GM18499 (cell line): ENCODE results near the gene ELP4.

ENCODE experiments used
- ATAC-seq: cut with Tn5 transposase; IDR thresholded peaks from one replicate; pipeline ENCODE4 v1.9.1; 2021; ENCODE audit warnings: moderate number of reproducible peaks; ENCODE audit not compliant: insufficient read depth, unreplicated experiment

The ELP4 gene

DNA sequence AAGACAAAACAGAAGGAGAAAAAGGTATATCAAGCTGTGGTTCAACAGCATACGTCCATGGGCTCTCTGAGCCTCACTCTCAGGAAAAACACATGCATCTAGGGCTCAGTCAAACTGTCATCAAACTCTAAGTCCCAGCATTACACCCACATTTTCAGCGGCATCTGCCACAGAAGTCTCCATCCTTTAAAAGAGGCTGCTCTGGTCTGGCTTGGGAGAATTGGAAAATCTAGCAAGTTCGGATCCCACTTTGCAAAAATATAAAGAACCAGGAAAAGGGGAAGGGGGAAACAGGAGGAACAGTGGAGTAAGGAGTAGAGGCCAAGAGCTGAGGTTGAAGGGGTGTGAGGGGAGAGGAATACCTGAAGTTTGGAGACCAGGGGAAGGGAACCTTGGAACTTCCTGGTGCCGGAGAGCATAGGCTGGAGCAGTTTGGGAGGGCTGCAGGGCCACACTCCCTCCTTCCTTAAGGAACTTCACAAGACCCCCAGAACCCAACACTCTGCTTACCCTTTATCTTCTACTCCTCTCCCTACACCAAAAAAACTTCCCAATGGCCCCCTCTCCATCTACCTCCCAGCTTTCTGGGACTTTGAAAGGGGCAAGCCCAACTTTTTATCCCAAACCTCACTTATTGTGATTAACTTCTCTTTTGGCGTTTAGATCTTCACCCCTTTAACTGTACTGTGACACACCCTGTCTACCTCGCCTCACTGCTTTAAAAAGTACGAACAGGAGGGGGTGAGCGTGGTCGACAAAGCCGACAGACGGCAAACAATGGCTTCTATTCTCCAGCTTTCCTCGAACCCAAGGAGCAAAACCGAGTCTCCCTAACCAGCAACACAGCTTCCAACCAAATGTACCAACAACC, 297.6 kb downstream of the ELP4 start:
- ATAC-seq = no peak

GRCh38 chr11:31807799-31808667, 298.5 kb downstream of the ELP4 start:
- no peak for ATAC-seq

DNA sequence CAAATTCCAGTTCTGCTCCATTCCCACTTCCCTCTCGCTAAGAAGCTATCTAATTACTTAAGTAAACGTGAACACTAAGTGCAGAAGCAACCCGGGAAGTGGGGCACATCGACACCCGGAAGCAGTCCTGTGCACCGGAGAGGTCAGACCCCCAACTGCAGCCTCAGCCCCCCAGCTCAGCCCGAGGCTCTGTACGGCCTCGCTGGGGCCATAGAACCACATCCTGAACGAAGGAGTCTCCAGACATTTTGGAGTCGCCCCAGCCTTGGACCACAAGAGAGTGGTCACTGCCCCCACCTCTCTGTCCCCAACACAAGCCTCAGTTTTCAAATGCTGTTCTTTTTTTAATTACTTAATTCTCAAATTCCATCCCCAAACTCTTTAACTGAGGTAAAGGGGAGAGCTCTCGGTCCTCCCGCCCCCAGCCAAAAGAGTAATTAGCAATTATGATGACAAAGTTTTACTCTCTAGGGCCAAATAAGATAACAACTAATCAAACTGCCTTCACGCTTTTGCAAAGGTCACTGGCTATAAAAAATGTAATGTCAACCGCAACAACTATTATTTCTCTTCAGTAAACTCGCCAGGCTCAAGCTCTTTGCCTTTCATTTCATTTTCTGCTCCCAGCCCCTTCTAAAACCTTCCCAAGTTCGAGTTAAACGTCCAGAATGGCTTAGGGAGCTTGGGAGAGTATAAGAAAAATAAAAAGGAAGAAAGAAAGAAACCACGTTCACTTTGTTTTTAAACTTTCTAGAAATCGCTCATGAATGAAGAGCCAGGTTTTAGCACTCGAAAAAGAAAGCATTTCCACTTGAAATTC, 299.4 kb downstream of the ELP4 start:
- no peak for ATAC-seq

GRCh38 chr11:31809541-31809856, 299.9 kb downstream of the ELP4 start:
- ATAC-seq = no peak

GRCh38 chr11:31809857-31810778, 300.6 kb downstream of the ELP4 start:
- no peak for ATAC-seq

DNA sequence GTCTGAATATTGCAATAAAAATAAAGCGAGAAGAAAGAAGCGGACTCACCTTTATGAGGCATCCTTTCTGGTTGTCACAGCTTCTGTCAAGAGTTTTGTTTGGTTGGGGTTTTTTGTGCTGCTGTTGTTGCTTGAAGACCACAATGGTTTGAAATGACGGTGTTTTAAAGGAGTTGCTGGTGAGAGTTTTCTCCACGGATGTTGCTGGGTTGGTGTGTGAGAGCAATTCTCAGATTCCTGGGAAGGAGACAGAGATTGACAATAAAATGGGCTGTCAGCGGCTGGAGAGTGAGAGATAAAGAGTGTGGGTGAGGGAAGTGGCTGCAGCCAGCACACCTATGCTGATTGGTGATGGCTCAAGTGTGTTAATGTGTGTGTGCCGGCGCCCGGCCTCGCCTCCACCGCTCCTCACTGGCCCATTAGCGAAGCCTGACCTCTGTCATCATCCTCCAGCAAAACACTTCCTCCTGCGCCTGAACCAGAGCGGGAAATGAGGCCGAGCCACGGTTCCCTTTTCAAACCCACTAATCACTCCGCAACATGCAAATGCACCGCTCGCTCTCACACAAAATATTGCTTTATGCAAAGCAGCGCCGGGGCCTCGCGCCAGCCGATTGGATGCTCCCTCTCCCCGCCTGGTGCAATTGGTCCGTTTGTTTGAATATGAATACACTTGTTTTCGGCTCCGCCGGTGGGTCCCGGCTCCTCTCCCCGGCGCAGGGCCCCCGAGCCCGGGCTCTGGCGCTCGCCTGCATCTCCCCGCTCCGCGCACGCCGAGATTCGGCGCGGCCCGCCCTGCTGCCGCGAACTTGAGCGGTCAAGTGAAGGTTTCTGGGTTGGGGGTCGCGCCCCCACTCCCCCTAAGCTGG, 301.4 kb downstream of the ELP4 start, which contains the start of gene PAX6:
PAX6 (minus strand) TSS at position 544 of the 869 bp plus-strand sequence. CDS start 4,911 bp downstream, outside the sequence.
- peak; percentile 59 for ATAC-seq

DNA sequence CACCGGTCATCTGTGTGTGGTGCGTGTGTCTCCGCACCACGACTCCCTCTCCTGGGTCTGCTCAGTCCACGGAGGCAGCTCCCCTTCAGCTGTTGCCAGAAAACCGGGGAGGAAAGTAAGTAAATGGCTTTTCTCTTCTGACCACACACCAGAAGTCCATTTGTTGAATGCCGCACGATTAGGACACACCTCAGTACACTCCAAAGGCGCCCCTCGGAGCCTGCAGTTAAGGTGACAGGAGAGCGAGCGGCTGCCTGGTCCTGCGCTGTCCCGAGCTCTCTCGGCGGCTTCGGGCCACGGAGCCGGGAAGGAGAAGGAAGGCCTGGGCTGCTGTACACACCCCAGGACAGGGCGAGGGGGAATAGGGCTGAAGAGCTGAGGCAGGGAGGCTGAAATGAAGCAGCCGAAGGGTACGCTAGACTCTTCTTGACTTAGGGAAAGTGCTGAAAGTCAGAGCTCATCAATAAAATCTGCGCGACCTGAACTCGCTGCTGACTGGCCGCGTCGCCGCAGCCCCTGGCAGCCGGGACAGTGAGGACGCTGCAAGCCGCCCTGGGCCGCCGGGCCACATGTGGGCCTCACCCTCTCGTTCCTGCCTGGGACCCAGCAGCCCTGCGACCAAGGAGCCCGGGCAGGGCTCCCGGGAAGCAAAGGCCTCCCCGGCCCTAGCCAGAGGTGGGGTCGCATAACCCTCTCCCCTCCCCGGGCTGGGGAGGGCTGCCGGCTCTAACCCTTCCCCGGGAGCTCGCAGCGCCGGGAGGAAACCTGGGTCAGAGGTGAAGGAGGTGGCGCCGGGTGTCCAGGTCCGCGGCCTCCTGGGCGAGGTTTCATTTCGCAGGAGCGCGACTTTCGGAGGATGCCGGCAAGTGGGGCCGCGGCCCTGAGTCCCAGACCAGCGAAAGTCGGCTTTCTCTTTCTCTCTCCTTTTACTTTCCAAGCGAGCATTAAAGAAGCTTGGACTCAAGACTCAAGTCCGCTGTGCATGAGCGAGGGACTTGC, 303.1 kb downstream of the ELP4 start:
- ATAC-seq = no peak

GRCh38 chr11:31813391-31814175, 304.0 kb downstream of the ELP4 start:
- no peak for ATAC-seq

- ATAC-seq = no peak
These were observed 304.8 kb downstream of the ELP4 start for GRCh38 chr11:31814176-31814868.

DNA sequence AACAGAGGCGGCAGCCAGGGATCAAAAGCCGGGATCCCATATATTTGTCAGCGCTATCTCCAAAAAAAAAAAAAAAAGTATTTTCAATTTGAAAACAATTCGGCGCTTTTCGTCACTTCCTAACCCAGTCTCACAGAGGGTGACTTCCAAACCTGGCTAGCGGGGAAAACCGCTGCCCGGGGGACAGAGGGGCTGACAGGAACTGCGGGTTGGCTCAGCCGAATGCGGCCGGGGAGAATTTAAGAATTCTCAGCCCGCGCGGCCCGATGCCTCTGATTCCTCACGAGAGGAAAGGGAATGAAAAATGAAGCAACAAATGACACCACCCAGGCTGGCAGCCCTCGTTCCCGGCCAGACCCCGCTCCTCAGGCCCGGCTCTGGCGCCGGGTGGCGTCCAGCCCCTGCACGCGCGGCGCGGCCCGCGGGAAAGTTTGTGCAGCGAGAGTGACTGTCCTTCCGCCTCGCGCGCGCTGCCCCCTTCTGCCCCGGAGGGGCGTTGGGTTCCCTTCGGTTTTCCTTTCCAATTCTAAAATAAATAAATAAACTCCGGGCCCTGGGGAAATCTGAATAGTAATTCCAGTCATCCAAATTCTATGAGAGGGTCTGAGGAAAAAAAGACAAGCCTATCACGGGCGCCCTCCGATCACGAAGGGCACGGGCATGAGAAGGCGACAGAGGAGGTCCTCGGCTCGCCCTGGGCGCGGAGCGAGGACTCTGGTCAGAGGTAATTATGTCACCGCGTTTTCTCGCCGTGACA, 306.3 kb downstream of the ELP4 start:
- no peak for ATAC-seq

GRCh38 chr11:31816468-31817053, 307.0 kb downstream of the ELP4 start:
- no peak for ATAC-seq

DNA sequence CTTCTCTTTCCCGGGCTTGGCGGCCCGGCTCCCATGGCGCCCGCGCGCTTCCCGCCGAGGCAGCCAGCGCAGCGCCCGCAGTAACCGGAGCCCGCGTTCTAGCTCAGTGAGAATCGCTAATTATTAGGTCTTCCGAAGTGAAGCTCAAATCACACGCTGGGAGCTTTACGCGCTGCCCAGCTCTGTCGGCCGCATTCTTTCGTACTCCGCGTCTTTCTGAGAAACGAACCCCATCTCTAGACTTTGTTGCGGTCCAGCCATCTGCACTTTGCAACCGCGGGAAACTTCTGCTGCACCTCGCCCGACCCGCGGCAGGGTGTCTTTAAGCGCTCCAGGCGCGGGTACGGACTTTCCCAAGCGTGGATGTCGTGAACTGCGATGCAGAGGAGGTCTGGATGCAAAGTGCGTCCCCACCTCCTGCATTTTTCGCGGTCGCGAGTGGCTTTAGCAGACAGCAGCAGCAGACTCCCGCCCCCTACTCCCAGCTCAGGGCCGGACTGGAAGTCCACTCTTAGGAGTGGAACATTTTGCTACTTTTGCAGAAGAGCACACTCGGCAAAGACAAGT, 307.6 kb downstream of the ELP4 start:
- ATAC-seq = no peak

GRCh38 chr11:31817621-31818424, 308.3 kb downstream of the ELP4 start:
- no peak for ATAC-seq

DNA sequence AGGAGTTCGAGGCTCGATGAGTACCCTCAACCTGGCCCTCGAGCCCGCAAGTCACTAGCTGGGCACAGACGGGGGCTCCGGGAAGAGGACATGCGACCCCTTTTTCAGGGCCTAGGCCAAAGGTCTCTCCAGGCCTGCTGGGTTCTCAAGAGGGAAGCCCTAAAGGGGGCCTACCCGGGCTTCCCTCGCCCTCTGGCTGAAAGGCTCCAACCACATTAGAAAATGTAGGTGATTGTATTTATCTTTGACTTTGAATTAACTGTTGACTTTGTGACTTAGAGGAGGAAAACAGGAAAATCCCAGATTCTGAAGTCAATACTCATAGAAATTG, 308.8 kb downstream of the ELP4 start:
- no peak for ATAC-seq
